GM18858 (cell line): ENCODE measurements around the gene PSMA3.
"Not testable (repeated sequence)": the region's sequence is repeated elsewhere in the genome, so short reads cannot be mapped to it uniquely, and the experiment has no call there.

Experiments used
- ATAC-seq: cut with Tn5 transposase; IDR thresholded peaks from one replicate; pipeline ENCODE4 v1.9.1; 2021; ENCODE audit not compliant: unreplicated experiment

The PSMA3 gene

DNA sequence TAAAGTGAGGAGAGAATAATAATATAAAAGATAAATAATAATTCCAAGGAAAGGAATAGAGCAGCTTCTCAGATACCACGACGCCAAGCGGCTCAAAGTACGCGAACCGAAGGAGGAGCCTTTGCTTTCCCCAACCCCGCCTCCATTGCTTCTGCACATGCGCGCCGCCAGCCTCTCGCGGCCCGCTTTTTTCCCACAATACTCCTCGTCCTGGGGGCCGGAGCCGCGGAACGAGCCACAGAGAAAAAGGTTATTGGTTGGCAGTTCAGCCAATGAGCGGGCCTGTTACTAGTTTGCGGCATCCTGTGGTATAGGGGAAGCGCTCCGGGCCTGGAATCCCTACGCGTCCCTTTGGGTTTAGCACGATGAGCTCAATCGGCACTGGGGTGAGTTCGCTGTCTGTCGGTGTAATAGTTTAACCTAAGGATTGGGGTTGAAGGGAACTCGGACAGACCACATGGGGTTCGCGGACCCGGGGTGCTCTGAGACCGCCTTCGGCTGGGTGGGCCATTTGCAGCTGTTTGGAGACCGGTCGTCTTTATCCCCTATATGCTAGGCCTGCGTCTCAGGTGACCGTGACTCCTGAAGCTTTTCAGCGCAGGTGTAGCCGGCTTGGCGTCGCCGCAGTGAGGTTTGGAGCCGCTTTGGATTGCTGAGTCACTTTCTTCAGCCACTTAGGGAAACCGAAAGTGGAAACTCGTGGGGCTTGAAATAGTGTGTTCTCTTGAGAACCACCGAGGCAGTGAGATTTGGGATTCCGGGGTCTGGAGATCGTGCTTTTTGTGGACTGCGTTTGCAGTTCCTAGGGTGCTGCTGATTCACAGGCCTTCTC lies at the start of gene PSMA3:
PSMA3 (plus strand) TSS at position 288 of the 832 bp plus-strand sequence; CDS start at position 366, 78 bp downstream.
- peak; percentile 80 for ATAC-seq

DNA sequence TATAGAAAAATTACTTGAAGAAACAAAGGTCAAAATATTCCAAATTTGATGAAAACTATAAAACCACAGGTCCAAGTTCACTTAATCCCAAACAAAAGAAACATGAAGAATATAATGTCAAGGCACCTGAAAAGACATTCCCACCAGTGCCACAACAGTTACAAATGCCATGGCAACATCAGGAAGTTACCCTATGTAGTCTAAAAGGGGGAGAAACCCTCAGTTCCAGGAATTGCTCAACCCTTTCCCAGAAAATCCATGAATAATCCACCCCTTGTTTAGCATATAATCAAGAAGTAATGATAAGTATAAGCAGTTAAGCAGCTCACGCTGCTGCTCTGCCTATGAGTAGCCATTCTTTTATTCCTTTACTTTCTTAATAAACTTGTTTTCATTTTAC lies 48.4 kb upstream of the PSMA3 start:
- ATAC-seq = no peak

DNA sequence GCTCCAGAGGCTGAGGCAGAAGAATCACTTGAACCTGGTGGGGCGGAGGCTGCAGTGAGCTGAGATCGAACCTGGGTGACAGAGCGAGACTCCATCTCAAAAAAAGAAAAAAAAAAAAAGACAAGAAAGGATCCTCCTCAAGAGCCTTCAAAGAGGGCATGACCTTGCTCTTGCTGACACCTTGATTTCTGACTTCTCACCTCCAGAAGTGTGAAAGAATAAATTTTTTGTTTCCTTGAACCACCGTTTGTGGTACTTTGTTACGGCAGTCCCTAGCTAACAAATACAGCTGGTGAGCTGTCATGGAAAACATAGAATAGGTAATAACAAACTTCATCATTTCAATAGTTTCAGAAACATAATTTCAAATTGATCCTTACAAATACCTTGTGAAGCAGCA lies 46.6 kb upstream of the PSMA3 start:
- no peak for ATAC-seq

DNA sequence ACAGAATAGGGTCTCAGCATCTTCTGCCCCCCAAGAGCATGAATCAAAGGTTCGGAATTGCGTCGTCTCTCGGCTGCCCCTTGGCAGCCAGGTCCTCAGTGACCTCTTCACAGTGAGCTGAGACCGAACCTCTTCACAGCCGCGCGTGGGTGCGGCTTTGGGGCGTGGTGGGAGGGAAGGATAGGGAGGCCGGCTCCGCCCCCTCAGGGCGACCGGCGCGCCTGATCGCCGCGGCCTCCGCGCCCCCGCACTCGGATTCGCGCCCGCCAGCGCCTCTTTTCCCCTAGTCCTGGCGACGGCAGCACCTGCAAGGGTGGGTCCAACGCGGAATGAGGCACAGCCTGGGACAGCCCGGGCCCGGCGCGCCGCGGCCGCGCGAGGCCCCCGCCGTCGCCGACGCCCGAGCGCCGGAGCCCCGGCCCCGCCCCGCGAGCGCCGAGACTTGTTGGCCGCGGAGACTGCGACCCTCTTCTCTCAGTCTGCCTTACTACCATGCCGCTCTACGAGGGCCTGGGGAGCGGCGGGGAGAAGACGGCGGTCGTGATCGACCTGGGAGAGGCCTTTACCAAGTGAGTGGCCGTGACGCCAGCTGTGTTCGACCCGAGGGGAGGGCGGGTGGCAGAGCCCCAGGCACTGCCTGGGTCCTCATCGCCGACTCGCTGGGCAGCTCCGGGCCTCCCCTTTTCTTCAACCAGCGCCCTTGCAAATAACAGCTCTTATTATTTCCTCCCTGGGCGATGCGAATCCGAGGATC lies 44.7 kb upstream of the PSMA3 start, which contains the start of gene ACTR10:
ACTR10 (plus strand) TSS at position 424 of the 754 bp plus-strand sequence; CDS start at position 493, 69 bp downstream.
- peak; percentile 89 for ATAC-seq

DNA sequence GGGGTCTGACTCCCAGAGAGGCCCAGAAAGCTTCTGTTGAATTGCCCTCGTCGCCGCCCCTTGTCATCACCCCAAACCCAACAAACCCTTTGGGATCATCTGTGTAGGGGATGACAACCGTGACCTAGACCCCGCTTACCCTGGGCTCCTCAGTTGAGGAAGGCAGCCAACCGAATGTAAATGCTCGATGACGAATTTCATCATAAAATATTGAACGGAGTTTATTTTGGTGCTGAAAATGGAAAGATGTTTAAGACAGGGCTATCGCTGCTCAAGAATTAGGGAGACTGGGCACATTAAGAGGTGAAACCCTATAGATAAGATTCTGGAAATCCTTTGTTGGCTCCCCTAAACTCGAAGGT lies 44.2 kb upstream of the PSMA3 start:
- ATAC-seq = no peak

DNA sequence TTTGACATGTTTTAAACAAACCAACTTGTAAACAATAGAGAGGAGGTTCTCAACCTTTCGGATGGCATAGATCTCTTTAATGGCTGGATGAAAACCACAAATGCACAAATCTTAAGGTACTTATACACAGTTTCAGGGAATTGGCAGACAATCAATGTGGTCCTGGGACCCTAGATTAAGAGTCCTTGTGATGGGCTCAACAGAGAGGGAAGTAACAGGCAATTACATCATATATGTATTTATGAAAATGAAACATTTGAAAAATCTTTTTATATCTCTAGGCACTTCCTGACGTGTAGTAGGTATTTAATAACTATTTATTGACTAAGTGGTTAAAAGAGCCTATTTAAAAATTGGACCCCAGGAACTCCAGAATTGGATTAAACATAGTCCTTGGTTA lies 43.8 kb upstream of the PSMA3 start:
- no peak for ATAC-seq

DNA sequence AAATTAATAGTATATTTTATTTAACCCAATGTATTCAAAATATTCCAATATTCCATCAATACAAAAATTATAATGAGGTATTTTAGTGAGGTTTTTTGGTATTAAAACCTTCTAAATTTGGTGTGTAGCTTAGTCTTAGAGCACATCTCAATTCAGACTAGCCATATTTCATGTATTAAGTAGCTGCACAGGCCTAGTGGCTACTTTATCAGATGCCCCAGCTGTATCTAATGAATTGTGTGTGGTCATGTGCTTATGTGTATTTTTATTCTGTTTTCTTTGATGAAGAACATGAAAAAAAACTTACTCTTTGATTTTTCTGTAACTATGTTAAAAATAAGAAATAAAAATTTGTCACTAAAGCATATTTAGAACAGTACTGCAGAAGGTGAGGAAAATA lies 31.5 kb upstream of the PSMA3 start:
- ATAC-seq = no peak

DNA sequence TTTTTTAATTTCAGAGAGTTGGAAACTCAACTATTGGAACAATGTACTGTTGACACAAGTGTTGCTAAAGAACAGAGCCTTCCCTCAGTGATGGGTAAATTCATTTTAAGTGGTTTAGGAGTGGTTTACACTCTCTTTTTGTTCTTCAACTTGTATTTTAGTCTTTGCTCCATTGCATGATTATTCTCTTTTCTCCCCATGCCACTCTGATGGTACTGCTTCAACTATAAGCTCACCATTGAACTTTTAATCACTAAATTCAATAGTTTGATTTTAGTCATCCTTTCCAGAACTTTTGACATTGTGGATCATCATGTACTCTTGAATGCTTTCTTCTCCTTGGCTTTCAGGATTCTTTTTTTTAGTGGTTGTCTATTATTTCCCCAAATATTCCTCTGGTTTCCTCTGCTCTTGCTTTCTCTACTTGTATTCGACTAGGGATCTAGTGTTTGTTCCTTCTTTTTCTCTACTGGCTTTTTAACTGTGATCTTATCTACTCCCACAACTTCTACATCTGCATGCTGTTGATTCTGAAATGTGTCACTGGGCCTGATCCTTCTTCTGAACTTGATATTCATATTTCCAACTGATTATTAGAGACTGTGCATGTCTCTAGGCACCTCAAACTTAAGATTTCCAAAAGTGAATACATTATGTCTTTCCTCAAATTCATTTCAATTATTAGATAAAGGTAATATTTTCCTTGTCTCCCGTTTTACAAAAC lies 29.3 kb upstream of the PSMA3 start:
- ATAC-seq = no peak

DNA sequence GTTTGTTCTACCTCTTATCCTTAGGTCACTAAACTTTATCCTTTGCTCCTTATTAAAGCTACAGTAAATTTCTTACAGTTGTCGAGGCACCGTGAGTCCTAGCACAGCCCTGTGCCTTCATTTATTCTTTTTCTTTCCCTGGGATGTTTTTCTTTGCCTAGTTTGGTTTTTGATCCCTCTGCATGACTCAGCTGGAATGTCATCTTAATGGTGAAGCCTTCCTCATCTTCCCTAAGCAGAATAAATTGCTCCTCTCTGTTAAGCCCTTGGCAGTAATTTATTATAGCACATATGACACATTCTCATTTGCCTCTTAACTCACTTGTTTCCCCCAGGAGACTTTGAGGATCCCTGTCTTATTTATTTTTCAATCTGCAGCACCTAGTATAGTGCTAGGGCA lies 28.1 kb upstream of the PSMA3 start:
- ATAC-seq = no peak

DNA sequence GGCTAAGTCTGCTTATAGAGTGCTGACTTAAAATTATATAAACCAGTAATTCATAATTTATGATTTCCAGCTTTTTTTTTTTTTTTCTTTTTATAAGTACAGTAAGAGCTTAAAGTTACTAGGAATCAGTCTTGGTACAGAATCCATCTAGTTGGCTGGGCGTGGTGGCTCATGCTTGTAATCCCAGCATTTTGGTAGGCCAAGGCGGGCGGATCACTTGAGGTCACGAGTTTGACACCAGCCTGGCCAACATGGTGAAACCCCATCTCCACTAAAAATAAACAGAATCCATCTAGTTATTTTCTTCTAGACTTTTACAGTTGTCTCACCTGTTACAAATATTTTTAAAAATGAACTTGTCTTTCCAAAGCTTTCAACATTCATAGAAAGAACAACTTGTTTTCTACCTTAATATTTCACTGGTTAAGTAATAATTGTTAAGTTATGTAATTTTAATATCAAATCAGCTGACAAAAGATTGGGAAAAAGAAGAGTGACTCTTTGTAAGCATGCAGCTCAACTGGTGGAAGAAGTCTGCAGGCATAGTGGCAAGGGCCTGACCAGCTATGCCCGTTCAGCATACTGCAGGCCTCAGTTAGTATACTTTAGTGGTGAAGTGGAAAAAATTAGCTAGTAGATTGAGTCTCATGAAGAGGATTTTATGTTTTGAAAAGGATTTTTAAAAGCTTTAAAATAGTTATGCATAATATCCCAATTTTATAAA lies 17.4 kb upstream of the PSMA3 start:
- no peak for ATAC-seq

DNA sequence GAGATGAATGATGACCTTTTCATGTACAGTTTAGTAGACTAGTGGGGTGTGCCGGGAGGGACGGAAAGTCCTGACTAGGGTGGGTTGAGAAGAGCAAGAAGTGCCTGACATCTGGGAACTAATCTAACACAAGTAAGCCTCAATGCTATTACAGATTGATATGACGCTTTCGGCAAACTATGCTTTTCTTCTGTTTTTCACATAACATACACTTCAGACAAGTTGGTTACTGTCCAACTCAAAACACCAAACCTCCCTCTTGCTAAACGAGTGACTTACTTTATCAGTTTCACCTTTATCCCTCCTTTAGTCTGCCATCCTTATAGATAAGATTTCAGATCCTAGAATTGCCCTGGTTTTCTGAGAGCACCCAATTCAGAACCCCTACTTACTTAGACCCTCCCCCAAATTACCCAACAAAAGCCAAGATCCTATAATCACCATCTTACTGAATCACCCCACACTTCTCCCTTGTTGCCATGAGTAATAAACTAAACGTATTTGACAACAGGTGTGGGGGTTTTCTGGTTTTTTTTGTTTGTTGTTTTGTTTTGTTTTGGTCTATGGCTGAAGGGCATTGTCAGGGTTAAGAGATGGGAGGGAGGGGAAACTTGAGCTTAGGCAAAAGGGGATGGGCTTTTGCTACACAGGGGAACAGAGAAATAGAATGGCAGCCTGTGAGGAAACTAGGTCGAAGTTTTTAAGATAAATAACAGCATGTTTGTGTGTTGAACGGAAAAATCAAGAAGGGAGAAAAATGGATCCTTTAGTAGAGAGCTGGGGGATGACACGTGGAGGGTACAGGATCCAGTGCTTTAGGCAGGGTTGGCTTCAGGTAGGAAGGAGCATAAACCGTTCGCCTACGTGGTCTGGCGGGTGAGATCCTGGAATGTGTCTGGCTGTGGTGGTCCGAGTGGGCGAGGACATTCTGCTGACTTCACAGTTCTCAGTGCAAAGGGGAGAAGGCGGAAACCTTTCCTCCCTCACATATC lies 6.1 kb upstream of the PSMA3 start:
- no peak for ATAC-seq

DNA sequence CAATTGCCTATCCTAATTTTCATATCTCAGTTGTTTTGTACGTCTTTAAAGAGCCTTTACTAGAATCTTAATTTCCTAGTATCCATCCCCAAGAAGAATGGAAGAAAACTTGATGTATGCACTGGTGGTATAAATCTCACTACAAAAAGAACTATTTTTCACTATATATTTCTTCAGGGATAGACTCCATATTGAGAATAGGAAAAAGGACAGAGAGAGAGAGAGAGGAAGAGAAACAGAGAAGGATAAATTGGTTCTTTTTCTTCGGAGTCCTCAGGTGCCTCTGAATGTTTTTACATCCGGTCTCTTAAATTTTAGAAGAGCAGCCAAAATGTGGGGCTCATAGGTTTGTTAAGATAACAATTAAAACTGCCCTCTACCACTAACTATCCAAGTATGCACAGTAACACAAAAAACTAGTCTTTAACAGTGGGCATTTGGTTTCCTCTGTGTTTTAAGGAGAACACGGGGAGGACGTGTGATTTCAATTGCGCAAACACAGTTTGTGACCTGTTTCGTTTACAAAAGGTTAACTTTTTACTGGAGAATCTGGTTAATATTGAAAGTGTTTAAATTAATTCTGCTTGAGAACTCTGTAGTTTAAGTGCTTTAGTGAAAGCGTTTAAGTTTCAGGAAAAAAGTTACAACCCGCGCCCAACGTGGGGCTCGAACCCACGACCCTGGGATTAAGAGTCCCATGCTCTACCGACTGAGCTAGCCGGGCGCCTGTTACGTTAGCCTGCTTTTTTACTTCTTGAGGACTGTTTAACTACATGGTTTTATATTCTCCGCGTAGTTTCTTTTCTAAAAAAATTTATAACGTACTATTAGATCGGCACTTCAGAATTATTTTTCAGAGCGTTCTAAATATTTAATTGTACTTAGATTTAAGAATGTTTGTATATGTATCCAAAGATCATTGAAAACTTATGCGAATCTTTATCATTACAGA lies 5.1 kb upstream of the PSMA3 start:
- no peak for ATAC-seq

DNA sequence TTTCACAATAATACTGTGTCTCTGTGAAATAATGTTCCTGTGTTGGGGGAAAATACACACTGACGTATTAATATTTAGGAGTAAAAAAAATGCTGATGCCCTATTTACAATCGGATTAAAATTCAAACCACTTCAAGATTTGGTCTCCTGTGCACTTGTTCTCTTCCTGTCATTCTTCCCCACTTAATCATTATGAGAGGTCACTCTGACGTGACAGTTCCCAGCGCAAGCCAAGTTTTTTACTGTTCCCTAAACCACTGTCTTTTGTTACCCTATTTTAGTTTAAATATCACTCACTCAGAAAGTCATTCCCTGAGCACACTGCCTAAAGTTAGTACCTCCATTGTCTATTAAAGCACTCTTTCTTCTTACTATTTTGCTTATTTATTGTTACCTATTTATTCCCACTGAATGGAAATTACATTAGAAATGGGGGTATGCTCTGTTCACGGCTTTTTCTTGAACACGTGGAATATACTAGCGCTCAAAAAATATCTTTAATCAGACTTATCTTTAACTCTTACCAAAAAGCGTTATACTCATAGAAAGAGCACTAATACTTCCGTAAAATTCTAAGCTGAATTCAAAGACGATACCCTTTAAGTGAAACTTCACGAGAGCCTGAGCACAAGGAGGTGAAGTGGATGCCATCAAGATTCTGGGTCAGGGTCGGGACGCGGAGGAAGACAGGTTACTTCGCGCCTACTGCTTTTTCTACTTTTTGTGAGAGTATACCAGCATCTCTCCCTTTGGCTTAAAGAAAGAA lies 670 bp upstream of the PSMA3 start:
- peak; percentile 15 for ATAC-seq

DNA sequence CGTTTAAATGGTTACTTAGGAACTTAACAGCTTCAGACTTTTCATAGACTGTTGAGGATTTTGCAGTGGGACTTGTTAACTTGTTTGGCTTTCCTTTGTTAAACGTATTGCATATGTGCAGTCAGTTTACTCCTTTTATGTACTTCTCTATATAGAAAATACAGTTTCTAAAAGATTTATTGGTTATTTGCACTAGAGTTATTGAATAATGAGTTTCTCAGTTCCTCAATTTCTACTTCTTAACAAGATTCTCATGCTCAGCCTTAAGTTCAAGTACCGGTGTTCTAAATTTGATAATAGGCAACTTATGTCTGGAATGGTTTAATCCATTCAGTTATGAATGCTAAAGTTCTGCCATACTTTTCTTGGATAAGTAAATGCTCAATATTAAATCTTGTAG lies 919 bp downstream of the PSMA3 start:
- no peak for ATAC-seq

DNA sequence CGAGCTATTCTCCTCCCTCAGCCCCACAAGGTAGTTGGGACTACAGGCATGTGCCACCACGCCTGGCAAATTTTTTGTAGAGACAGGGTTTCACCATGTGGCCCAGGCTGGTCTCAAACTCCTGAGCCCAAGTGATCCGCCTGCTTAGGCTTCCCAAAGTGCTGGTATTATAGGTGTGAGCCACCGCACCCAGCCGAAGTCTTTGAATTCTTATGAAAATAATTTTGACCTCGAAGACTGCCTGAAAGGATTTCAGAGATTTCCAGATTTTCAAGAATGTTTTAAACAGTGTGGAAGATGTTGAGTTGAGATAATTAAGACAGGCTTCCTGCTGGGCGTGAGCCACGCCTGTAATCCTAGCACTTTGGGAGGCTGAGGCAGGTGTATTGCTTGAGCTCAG lies 5.0 kb downstream of the PSMA3 start:
- ATAC-seq = no peak

DNA sequence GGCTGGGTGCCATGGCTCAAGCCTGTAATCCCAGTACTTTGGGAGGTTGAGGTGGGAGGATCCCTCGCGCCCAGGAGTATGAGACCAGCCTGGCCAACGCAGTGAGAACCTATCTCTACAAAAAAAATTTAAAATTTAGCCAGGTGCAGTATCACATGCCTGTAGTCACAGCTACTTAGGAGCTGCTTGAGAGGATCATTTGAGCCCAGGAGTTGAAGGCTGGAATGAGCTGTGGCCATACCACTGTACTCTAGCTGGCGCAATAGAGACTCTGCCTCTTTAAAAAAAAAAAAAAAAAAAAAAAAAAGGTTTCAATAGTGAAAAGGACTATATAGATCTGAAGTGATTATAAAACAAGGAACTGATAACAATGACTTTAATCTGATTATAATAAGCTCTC lies 13.5 kb downstream of the PSMA3 start:
- ATAC-seq = no peak

DNA sequence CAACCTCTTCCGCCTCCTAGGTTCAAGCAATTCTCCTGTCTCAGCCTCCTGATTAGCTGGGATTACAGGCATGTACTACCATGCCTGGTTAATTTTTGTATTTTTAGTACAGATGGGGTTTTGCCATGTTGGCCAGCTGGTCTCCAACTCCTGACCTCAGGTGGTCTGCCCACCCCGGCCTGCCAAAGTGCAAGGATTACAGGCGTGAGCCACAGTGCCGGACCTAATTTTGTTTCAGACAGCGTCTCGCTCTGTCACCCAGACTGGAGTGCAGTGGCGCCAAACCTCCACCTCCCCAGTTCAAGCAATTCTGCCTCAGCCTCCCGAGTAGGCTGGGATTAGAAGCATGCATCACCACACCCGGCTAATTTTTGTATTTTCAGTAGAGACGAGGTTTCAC lies 17.4 kb downstream of the PSMA3 start:
- ATAC-seq = not testable (repeated sequence)

DNA sequence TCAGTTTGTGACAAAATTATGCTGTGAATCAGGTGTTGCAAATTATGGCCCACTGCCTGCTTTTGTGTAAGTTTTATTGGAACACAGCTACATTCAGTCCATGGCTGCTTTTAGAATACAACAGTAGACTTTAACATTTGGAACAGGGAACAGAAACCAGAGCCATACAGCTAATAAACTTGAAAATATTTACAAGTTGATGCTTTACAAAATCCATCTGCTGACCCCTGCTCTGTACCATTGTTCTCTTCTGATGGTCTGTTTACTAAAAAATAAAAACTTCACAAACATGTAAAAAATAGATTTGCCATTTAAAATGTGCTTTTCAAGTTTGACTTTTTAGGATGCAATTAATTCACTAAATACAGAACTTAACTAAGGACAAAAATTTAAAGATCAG lies 20.8 kb downstream of the PSMA3 start:
- ATAC-seq = no peak
